GM18517 (cell line): ENCODE data around the gene SLC6A20.
"Not testable (repeated sequence)": the region's sequence is repeated elsewhere in the genome, so short reads cannot be mapped to it uniquely, and the experiment has no call there.

ENCODE experiments used
- ATAC-seq: cut with Tn5 transposase; IDR thresholded peaks from one replicate; pipeline ENCODE4 v1.9.1; 2021; ENCODE audit warnings: mild to moderate bottlenecking, moderate library complexity; ENCODE audit not compliant: unreplicated experiment

Gene SLC6A20

GRCh38 chr3:45761831-45762230 lies 34.5 kb downstream of the SLC6A20 start:
- ATAC-seq, result no peak

- ATAC-seq, result no peak
These were observed 35.2 kb downstream of the SLC6A20 start for GRCh38 chr3:45760878-45761711.

GRCh38 chr3:45759851-45760250 lies 36.5 kb downstream of the SLC6A20 start:
- no peak for ATAC-seq

GRCh38 chr3:45758871-45759270 lies 37.5 kb downstream of the SLC6A20 start:
- no peak for ATAC-seq

- not testable (repeated sequence) for ATAC-seq
These were observed 39.2 kb downstream of the SLC6A20 start for GRCh38 chr3:45757141-45757540.

- ATAC-seq, result no peak
These were observed 40.3 kb downstream of the SLC6A20 start for GRCh38 chr3:45756055-45756454.

- ATAC-seq, result no peak
These were observed 41.9 kb downstream of the SLC6A20 start for GRCh38 chr3:45754461-45754860.

GRCh38 chr3:45753095-45753494 lies 43.2 kb downstream of the SLC6A20 start:
- ATAC-seq, result no peak

- no peak for ATAC-seq
These were observed 44.6 kb downstream of the SLC6A20 start for GRCh38 chr3:45751537-45752242.

GRCh38 chr3:45749880-45750279 lies 46.5 kb downstream of the SLC6A20 start:
- ATAC-seq, result no peak

GRCh38 chr3:45749036-45749600 lies 47.2 kb downstream of the SLC6A20 start:
- ATAC-seq, result not testable (repeated sequence)

GRCh38 chr3:45748068-45748467 lies 48.3 kb downstream of the SLC6A20 start:
- ATAC-seq, result no peak

- ATAC-seq, result no peak
These were observed 49.3 kb downstream of the SLC6A20 start for GRCh38 chr3:45746777-45747622.

GRCh38 chr3:45746165-45746776 lies 50.1 kb downstream of the SLC6A20 start:
- ATAC-seq, result no peak

GRCh38 chr3:45742461-45743089 lies 53.8 kb downstream of the SLC6A20 start:
- ATAC-seq, result no peak

- no peak for ATAC-seq
These were observed 54.4 kb downstream of the SLC6A20 start for GRCh38 chr3:45741742-45742460.

GRCh38 chr3:45741247-45741646 lies 55.1 kb downstream of the SLC6A20 start:
- ATAC-seq, result no peak

- ATAC-seq, result no peak
These were observed 56.3 kb downstream of the SLC6A20 start for GRCh38 chr3:45739991-45740390.

- ATAC-seq, result no peak
These were observed 59.1 kb downstream of the SLC6A20 start for GRCh38 chr3:45737234-45737633.
